ENCODE results near the gene PPDPF.
"Not testable (repeated sequence)": the region's sequence is repeated elsewhere in the genome, so short reads cannot be mapped to it uniquely, and the experiment has no call there.

Gene PPDPF

GRCh38 chr20:63559485-63560332, 39.1 kb downstream of the PPDPF start:
- H3K9me3 ChIP-seq (ENCODE audit: control insufficient read depth, low read length); H3K4me3 ChIP-seq (ENCODE audit: insufficient read depth, low read depth, low read length); H3K27ac ChIP-seq (ENCODE audit: insufficient read depth, low read depth, low read length, poor library complexity, severe bottlenecking); H3K36me3 ChIP-seq (ENCODE audit: control insufficient read depth, insufficient read depth, low read length); H3K27me3 ChIP-seq (ENCODE audit: control insufficient read depth, insufficient read depth, low read length, poor library complexity, severe bottlenecking): not testable (repeated sequence)
- peaks cover 15% of the 10 kb centered on the region for H3K4me1 ChIP-seq (ENCODE audit: control insufficient read depth, insufficient read depth, low read length)
- WGBS, 2 experiments, result 94 to 95% methylated on average over 31 of the region's 31 CpGs

- Histone ChIP-seq H3K4me1 (ENCODE audit: control insufficient read depth, insufficient read depth, low read length) (peaks cover 14% of the 10 kb centered on the region), H3K9me3 (ENCODE audit: control insufficient read depth, low read length) (no peaks in the 10 kb centered on the region), H3K36me3 (ENCODE audit: control insufficient read depth, insufficient read depth, low read length) (no peaks in the 10 kb centered on the region), H3K27me3 (ENCODE audit: control insufficient read depth, insufficient read depth, low read length, poor library complexity, severe bottlenecking) (no peaks in the 10 kb centered on the region), H3K4me3 (ENCODE audit: insufficient read depth, low read depth, low read length) (no peak overlapping the region), H3K27ac (ENCODE audit: insufficient read depth, low read depth, low read length, poor library complexity, severe bottlenecking) (no peak overlapping the region)
- WGBS, 2 experiments, result 95 to 96% methylated on average over 16 of the region's 16 CpGs
Measured at GRCh38 chr20:63560333-63560805, 39.8 kb downstream of the PPDPF start.

- Histone ChIP-seq H3K9me3 (ENCODE audit: control insufficient read depth, low read length) (no peaks in the 10 kb centered on the region), H3K4me3 (ENCODE audit: insufficient read depth, low read depth, low read length) (no peak overlapping the region), H3K36me3 (ENCODE audit: control insufficient read depth, insufficient read depth, low read length) (no peaks in the 10 kb centered on the region), H3K27ac (ENCODE audit: insufficient read depth, low read depth, low read length, poor library complexity, severe bottlenecking) (no peak overlapping the region), H3K4me1 (ENCODE audit: control insufficient read depth, insufficient read depth, low read length) (peaks cover 9% of the 10 kb centered on the region), H3K27me3 (ENCODE audit: control insufficient read depth, insufficient read depth, low read length, poor library complexity, severe bottlenecking) (no peaks in the 10 kb centered on the region)
- WGBS, 2 experiments, result 94% methylated on average over 26 of the region's 26 CpGs
Measured at GRCh38 chr20:63560856-63561609, 40.5 kb downstream of the PPDPF start.

GRCh38 chr20:63561624-63562396, 41.2 kb downstream of the PPDPF start:
- H3K9me3 ChIP-seq (ENCODE audit: control insufficient read depth, low read length), result no peaks in the 10 kb centered on the region
- peaks cover 7% of the 10 kb centered on the region for H3K4me1 ChIP-seq (ENCODE audit: control insufficient read depth, insufficient read depth, low read length)
- no peak overlapping the region for H3K27ac ChIP-seq (ENCODE audit: insufficient read depth, low read depth, low read length, poor library complexity, severe bottlenecking)
- no peaks in the 10 kb centered on the region for H3K36me3 ChIP-seq (ENCODE audit: control insufficient read depth, insufficient read depth, low read length)
- H3K4me3 ChIP-seq (ENCODE audit: insufficient read depth, low read depth, low read length), result no peak overlapping the region
- WGBS, 2 experiments, result 92% methylated on average over 36 of the region's 36 CpGs
- H3K27me3 ChIP-seq (ENCODE audit: control insufficient read depth, insufficient read depth, low read length, poor library complexity, severe bottlenecking), result no peaks in the 10 kb centered on the region

DNA sequence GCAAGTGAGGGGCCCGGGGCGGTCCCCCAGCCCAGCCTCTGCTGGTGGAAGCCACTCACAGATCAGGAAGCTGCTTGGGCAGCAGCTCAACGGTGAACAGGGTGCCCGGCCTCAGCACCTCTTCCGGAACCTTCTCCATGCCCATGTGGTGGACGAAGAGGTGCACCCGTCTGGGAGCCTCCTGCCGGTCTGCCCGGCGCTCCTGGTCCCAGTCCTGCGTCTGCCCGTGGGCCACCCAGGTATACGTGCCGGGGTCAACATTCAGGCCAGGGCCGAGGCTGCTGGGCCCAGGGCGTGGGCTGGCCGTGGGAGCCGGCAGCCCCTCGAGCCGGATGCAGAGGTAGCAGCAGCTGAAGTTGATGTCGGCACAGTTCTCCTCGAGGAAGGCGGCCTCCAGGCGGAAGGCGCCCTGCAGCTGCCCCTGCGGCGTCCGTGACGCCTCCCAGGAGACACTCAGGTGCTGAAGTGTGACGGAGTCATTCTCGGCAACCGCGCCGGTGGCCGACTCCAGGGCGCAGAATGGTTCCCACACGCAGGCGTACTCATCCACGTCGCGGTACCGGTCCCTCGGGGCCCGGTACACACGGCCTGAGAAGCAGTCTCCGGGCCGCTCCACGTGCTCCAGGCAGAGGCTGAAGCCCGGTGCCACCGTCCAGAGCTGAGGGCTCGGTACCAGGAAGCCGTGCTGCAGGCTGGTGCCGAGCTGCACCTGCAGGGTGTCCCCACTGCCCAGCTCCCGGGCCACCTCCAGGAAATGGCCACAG, 42.1 kb downstream of the PPDPF start:
- H3K36me3 ChIP-seq (ENCODE audit: control insufficient read depth, insufficient read depth, low read length), result no peaks in the 10 kb centered on the region
- WGBS, 2 experiments, result 96% methylated on average over 54 of the region's 54 CpGs
- no peaks in the 10 kb centered on the region for H3K27me3 ChIP-seq (ENCODE audit: control insufficient read depth, insufficient read depth, low read length, poor library complexity, severe bottlenecking)
- H3K9me3 ChIP-seq (ENCODE audit: control insufficient read depth, low read length), result no peaks in the 10 kb centered on the region
- H3K4me3 ChIP-seq (ENCODE audit: insufficient read depth, low read depth, low read length), result no peak overlapping the region
- no peaks in the 10 kb centered on the region for H3K4me1 ChIP-seq (ENCODE audit: control insufficient read depth, insufficient read depth, low read length)
- no peak overlapping the region for H3K27ac ChIP-seq (ENCODE audit: insufficient read depth, low read depth, low read length, poor library complexity, severe bottlenecking)

DNA sequence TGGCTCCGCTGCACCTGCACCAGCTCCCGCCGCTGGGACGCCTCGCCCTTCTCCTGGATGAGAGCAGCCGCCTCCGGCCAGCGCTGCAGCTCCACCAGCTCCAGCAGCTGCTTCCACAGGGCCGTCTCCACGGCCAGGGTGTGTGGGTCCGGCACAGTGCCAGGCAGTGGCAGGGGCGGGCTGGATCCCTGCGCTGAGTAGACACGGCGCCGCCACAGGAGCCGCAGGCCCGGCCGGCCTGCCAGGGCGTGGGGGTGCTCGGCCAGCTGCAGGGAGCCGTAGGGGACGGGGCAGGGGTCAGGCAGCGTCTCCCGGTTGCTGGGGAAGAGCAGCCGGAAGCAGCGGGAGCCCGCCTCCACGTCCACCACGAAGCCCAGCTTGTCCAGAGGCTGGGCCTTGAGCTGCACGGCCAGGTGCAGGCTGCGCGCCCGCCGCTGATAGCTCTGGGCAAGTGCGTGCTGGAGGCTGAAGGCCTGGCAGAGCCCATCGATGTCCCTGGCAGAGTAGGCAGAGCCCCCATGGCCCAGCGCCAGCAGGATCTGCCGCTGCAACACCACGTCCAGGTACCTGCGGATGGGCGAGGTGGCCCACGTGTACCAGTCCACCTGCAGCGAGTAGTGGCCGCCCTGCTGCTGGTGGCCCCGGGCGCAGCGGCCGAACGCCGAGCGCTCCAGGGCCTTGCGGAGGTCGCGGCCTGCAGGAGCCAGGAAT, 42.8 kb downstream of the PPDPF start:
- H3K27ac ChIP-seq (ENCODE audit: insufficient read depth, low read depth, low read length, poor library complexity, severe bottlenecking), result no peak overlapping the region
- H3K9me3 ChIP-seq (ENCODE audit: control insufficient read depth, low read length), result no peaks in the 10 kb centered on the region
- H3K27me3 ChIP-seq (ENCODE audit: control insufficient read depth, insufficient read depth, low read length, poor library complexity, severe bottlenecking), result no peaks in the 10 kb centered on the region
- no peak overlapping the region for H3K4me3 ChIP-seq (ENCODE audit: insufficient read depth, low read depth, low read length)
- H3K4me1 ChIP-seq (ENCODE audit: control insufficient read depth, insufficient read depth, low read length), result no peaks in the 10 kb centered on the region
- 94 to 95% methylated on average over 55 of the region's 55 CpGs for WGBS, 2 experiments
- H3K36me3 ChIP-seq (ENCODE audit: control insufficient read depth, insufficient read depth, low read length), result no peaks in the 10 kb centered on the region

DNA sequence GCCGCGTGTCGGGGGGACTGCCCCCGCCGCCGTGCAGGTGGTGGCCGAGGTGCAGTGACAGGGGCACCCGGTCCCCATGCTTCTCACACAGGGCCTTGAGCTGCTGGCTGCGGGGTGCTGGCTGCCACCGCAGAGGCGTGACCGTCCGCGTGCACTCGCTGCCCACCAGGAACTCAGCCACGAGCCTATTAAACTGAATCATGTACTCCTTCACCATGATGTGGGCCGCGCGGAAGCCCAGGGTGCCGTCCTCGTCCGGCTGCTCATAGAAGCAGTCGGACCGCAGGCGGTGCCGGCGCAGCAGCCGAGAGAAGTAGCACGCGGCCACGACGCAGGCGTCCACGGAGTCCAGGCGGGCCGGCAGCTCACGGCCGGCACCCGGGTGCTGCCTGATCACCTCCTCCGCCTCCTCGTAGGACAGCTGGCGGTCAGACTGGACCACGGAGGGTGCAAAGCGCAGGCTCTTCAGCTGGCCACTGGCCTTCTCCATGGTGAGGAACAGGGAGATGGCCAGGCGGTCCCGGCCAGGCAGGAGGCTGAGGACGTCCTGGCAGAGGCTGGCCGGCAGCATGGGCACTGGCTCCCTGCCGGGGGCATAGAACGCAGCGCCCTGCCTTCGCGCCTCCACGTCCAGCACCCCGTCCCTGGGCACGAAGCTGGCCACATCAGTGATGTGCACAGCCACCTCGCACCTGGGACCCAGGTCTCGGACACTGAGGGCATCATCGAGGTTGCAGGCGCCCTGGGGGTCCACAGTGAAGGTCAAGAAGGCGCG, 43.7 kb downstream of the PPDPF start:
- Histone ChIP-seq H3K4me3 (ENCODE audit: insufficient read depth, low read depth, low read length) (no peak overlapping the region), H3K9me3 (ENCODE audit: control insufficient read depth, low read length) (no peaks in the 10 kb centered on the region), H3K4me1 (ENCODE audit: control insufficient read depth, insufficient read depth, low read length) (no peaks in the 10 kb centered on the region), H3K27me3 (ENCODE audit: control insufficient read depth, insufficient read depth, low read length, poor library complexity, severe bottlenecking) (no peaks in the 10 kb centered on the region), H3K27ac (ENCODE audit: insufficient read depth, low read depth, low read length, poor library complexity, severe bottlenecking) (no peak overlapping the region), H3K36me3 (ENCODE audit: control insufficient read depth, insufficient read depth, low read length) (no peaks in the 10 kb centered on the region)
- WGBS, 2 experiments, result 96% methylated on average over 62 of the region's 62 CpGs

DNA sequence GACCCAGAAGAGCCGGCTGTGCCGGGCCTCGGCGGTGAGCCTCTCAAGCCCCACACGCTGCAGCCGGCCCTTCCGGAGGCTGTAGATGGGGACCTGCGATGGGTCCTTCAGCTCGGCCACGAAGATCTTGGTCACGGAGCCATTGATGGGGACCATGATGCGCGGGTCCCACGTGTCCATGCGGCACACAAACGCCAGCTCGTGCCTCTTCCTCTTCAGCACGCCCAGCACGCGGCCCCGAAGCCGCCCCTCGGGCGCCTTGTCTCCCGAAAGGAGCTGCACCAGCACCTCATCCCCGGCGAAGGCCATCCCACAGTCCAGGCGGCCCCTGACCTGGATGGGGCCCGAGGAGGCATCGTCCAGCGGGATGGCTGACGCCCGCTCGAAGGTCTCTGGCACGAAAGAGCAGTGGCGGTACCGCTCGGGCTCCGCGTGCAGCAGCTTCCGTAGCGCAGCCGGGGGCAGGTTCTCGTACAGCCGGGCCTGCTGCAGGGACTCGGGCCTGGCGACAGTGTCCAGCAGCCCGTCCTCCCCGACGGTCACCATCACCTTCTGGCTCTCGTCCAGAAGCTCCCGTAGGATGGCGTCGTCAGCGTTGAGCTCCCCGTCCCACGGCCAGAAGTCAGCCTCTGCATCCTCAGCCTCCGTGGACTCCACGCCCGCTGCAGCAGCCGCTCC, 44.6 kb downstream of the PPDPF start:
- no peaks in the 10 kb centered on the region for H3K36me3 ChIP-seq (ENCODE audit: control insufficient read depth, insufficient read depth, low read length)
- no peak overlapping the region for H3K4me3 ChIP-seq (ENCODE audit: insufficient read depth, low read depth, low read length)
- H3K4me1 ChIP-seq (ENCODE audit: control insufficient read depth, insufficient read depth, low read length), result no peaks in the 10 kb centered on the region
- H3K9me3 ChIP-seq (ENCODE audit: control insufficient read depth, low read length), result no peaks in the 10 kb centered on the region
- H3K27me3 ChIP-seq (ENCODE audit: control insufficient read depth, insufficient read depth, low read length, poor library complexity, severe bottlenecking), result no peaks in the 10 kb centered on the region
- H3K27ac ChIP-seq (ENCODE audit: insufficient read depth, low read depth, low read length, poor library complexity, severe bottlenecking), result no peak overlapping the region
- WGBS, 2 experiments, result 96% methylated on average over 61 of the region's 61 CpGs
